PC-3 (cell line): ENCODE data around the gene PSKH1.

ENCODE experiments used
- CTCF ChIP-seq: fragments of 300-600 bp; sonication (generic); conservative IDR thresholded peaks from 2 replicates; pipeline ENCODE4 v1.5.1; 2017; ENCODE audit warnings: antibody characterized with exemption, low read depth, mild to moderate bottlenecking, low read length
- EZH2 ChIP-seq: fragments of 300-600 bp; sonication (generic); IDR thresholded peaks from one replicate; pipeline ENCODE4 v1.6.1; 2017; ENCODE audit warnings: antibody characterized with exemption, mild to moderate bottlenecking, low read length; ENCODE audit not compliant: unreplicated experiment
- EZH2phosphoT487 ChIP-seq: fragments of 300-600 bp; sonication (generic); IDR thresholded peaks from 2 replicates; pipeline ENCODE4 v1.6.1; 2018; ENCODE audit warnings: mild to moderate bottlenecking, antibody characterized with exemption, low read length, borderline replicate concordance

GRCh38 chr16:67901734-67902133 is 8.7 kb downstream of the PSKH1 start:
- TF ChIP-seq EZH2 = no peak
- TF ChIP-seq CTCF = no peak
- no peak for TF ChIP-seq EZH2phosphoT487
